GM10266 (cell line): Measurements from ENCODE around the gene C2CD4A.

Source experiments
- DNase-seq: peaks from one replicate; pipeline ENCODE4 v3.0.0; 2012; ENCODE audit errors: extremely low spot score
- CTCF ChIP-seq: IDR thresholded peaks from 2 replicates; pipeline ENCODE4 v1.5.1; 2012; ENCODE audit warnings: mild to moderate bottlenecking, low read depth; ENCODE audit not compliant: control insufficient read depth, insufficient read depth; ENCODE audit errors: missing control alignments

The C2CD4A gene

GRCh38 chr15:62060113-62060895, 6.5 kb upstream of the C2CD4A start, which contains the start of gene VPS13C:
TSS of gene VPS13C (minus strand) at chr15:62060447. CDS start at chr15:62060374, 73 bp downstream.
- DNase-seq, result peak; percentile 94
- peak; percentile 82 for TF ChIP-seq CTCF

GRCh38 chr15:62060896-62061280, 5.9 kb upstream of the C2CD4A start:
- DNase-seq, result no peak
- TF ChIP-seq CTCF, result no peak

- no peak for DNase-seq
Measured at GRCh38 chr15:62063825-62064635, 2.7 kb upstream of the C2CD4A start.

DNA sequence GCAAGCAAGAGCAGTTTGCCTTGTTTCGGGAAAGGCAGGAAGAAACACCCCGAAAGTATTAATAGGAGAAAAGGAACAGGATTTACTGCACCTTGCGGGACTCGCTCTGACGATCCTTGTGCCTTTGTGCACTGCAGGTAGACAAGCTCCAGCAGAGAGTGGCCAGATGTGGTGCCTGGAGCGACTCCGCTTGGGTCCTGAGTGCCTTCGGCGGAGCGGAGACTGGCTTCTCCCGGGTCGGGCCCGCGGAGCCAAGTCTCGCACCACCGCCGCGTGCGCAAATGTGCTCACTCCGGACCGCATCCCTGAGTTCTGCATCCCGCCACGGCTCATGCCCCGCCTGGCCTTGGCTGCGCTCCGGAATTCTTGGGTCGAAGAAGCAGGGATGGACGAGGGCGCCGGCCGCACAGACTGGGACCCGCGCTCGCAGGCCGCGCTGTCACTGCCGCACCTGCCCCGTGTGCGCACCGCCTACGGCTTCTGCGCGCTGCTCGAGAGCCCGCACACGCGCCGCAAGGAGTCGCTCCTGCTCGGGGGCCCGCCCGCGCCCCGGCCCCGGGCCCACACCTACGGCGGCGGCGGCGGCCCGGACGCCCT, 769 bp downstream of the C2CD4A start:
- DNase-seq, result no peak
- TF ChIP-seq CTCF, result no peak

More at GRCh38 chr15:62063825-62064635, 2.7 kb upstream of the C2CD4A start:
- no peak for TF ChIP-seq CTCF

DNA sequence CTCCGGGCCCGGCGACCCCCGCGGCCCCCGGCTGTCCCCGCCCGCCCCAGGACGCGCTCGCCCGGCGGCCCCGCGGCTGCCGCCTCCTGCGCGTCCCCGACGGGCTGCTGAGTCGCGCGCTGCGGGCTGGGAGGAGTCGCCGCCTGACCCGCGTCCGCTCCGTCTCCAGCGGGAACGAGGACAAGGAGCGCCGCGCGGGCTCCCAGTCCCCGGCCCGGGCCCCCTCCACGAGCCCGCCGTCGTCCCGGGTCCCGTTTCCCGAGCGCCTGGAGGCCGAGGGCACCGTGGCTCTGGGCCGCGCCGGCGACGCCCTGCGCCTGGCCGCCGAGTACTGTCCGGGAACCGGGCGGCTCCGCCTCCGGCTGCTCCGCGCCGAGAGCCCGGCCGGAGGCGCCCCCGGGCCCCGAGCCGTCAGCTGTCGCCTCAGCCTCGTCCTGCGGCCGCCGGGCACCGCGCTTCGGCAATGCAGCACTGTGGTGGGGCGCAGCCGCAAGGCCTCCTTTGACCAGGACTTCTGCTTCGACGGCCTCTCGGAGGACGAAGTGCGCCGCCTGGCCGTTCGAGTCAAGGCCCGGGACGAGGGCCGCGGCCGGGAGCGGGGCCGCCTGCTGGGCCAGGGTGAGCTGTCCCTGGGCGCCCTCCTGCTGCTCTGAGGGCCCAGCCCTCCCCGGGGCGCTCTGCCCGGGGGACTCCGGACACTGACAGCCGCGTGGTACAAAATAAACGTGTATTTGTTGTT, 1.5 kb downstream of the C2CD4A start:
- TF ChIP-seq CTCF, result peak; percentile 34
- peak; percentile 51 for DNase-seq

- TF ChIP-seq CTCF, result no peak
- no peak for DNase-seq
Measured at GRCh38 chr15:62068810-62069167, 2.0 kb downstream of the C2CD4A start.
